CD4-positive, alpha-beta T cell treated with Interleukin-15 for 1 hour (primary cell): ENCODE data around the gene SPO11.

Source experiments
- DNase-seq: peaks from one replicate; pipeline ENCODE4 v3.0.0-alpha.2; 2020

SPO11 gene

GRCh38 chr20:57392512-57393271 lies 63.1 kb downstream of the SPO11 start:
- peak; percentile 89 for DNase-seq
